Measurements from ENCODE around the gene LPCAT3.

The LPCAT3 gene

DNA sequence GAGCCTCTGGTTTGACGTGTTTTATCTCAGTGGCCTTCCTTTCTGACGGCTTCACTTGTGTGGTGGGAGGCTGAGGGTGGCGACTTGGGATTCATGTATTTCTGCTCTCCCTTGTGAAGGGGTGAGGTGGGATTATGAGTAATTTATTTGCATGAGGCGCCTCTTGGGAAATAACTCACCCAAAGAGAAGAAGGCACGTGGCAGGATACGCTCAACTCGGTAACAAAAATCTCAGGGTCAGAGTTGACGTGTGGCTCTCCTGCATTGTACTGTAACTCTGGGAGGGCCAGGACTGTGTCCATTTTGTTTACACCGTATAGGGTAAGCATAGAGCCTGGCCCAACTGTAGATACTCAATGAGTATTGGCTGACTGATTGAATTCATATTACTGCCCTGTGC, 27.6 kb upstream of the LPCAT3 start:
- Histone ChIP-seq H3K4me3 (replicated peaks; ENCODE audit: insufficient read depth, low read length) (no peak overlapping the region), H3K27me3 (ENCODE audit: insufficient read depth, poor library complexity, severe bottlenecking) (no peaks in the 10 kb centered on the region), H3K27ac (replicated peaks) (no peak overlapping the region)
- DNase-seq (ENCODE audit: low read depth in 1 of 2, low spot score in 1 of 2), result no peak
- TF ChIP-seq POLR2AphosphoS5 (IDR thresholded peaks at IDR 0.05; ENCODE audit: low read depth) (no peak), SPI1 (IDR thresholded peaks at IDR 0.05; ENCODE audit: borderline replicate concordance, low read depth) (no peak)
- TF ChIP-seq, protein P1, sequence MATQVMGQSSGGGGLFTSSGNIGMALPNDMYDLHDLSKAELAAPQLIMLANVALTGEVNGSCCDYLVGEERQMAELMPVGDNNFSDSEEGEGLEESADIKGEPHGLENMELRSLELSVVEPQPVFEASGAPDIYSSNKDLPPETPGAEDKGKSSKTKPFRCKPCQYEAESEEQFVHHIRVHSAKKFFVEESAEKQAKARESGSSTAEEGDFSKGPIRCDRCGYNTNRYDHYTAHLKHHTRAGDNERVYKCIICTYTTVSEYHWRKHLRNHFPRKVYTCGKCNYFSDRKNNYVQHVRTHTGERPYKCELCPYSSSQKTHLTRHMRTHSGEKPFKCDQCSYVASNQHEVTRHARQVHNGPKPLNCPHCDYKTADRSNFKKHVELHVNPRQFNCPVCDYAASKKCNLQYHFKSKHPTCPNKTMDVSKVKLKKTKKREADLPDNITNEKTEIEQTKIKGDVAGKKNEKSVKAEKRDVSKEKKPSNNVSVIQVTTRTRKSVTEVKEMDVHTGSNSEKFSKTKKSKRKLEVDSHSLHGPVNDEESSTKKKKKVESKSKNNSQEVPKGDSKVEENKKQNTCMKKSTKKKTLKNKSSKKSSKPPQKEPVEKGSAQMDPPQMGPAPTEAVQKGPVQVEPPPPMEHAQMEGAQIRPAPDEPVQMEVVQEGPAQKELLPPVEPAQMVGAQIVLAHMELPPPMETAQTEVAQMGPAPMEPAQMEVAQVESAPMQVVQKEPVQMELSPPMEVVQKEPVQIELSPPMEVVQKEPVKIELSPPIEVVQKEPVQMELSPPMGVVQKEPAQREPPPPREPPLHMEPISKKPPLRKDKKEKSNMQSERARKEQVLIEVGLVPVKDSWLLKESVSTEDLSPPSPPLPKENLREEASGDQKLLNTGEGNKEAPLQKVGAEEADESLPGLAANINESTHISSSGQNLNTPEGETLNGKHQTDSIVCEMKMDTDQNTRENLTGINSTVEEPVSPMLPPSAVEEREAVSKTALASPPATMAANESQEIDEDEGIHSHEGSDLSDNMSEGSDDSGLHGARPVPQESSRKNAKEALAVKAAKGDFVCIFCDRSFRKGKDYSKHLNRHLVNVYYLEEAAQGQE (IDR thresholded peaks at IDR 0.05; ENCODE audit: insufficient replicate concordance, low read depth), result no peak
- TF ChIP-seq, protein P2, sequence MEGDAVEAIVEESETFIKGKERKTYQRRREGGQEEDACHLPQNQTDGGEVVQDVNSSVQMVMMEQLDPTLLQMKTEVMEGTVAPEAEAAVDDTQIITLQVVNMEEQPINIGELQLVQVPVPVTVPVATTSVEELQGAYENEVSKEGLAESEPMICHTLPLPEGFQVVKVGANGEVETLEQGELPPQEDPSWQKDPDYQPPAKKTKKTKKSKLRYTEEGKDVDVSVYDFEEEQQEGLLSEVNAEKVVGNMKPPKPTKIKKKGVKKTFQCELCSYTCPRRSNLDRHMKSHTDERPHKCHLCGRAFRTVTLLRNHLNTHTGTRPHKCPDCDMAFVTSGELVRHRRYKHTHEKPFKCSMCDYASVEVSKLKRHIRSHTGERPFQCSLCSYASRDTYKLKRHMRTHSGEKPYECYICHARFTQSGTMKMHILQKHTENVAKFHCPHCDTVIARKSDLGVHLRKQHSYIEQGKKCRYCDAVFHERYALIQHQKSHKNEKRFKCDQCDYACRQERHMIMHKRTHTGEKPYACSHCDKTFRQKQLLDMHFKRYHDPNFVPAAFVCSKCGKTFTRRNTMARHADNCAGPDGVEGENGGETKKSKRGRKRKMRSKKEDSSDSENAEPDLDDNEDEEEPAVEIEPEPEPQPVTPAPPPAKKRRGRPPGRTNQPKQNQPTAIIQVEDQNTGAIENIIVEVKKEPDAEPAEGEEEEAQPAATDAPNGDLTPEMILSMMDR (IDR thresholded peaks at IDR 0.05; ENCODE audit: insufficient read depth, low read length), result no peak

DNA sequence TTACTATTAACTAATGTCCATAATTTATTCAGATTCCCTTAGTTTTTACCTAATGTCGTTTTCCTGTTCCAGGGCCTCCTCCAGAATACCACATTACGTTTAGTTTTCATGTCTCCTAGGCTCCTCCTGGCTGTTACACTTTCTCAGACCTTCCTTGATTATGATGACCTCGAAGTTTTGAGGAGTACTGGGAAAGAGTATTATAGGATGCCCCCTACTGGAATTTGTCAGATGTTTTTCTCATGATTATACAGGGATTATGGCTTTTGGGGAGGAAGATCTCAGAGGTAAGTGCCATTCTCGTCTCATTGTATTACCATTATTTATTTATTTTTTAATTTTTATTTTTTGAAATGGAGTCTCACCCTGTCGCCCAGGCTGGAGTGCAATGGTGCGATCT, 24.6 kb upstream of the LPCAT3 start:
- no peak overlapping the region for H3K27ac ChIP-seq (replicated peaks)
- H3K4me3 ChIP-seq (replicated peaks; ENCODE audit: insufficient read depth, low read length), result no peak overlapping the region
- DNase-seq (ENCODE audit: low read depth in 1 of 2, low spot score in 1 of 2), result peak in 1 of 2 experiments; percentile 13
- no peaks in the 10 kb centered on the region for H3K27me3 ChIP-seq (ENCODE audit: insufficient read depth, poor library complexity, severe bottlenecking)
- TF ChIP-seq, protein P1 (IDR thresholded peaks at IDR 0.05; ENCODE audit: insufficient replicate concordance, low read depth), result no peak
- TF ChIP-seq GABPA (IDR thresholded peaks at IDR 0.05; ENCODE audit: low read depth), result no peak
- no peak for TF ChIP-seq POLR2AphosphoS5 (IDR thresholded peaks at IDR 0.05; ENCODE audit: low read depth)
- TF ChIP-seq, protein P2 (IDR thresholded peaks at IDR 0.05; ENCODE audit: insufficient read depth, low read length), result no peak
- no peak for TF ChIP-seq SPI1 (IDR thresholded peaks at IDR 0.05; ENCODE audit: borderline replicate concordance, low read depth)

- no peak for TF ChIP-seq SPI1 (IDR thresholded peaks at IDR 0.05; ENCODE audit: borderline replicate concordance, low read depth)
- TF ChIP-seq, protein P1 (IDR thresholded peaks at IDR 0.05; ENCODE audit: insufficient replicate concordance, low read depth), result no peak
- TF ChIP-seq, protein P2 (IDR thresholded peaks at IDR 0.05; ENCODE audit: insufficient read depth, low read length), result no peak
- no peak for TF ChIP-seq POLR2AphosphoS5 (IDR thresholded peaks at IDR 0.05; ENCODE audit: low read depth)
- TF ChIP-seq GABPA (IDR thresholded peaks at IDR 0.05; ENCODE audit: low read depth), result no peak
- H3K27me3 ChIP-seq (ENCODE audit: insufficient read depth, poor library complexity, severe bottlenecking), result no peaks in the 10 kb centered on the region
- H3K4me3 ChIP-seq (replicated peaks; ENCODE audit: insufficient read depth, low read length), result no peak overlapping the region
- DNase-seq (ENCODE audit: low read depth in 1 of 2, low spot score in 1 of 2), result no peak
- H3K27ac ChIP-seq (replicated peaks), result no peak overlapping the region
Observed at GRCh38 chr12:7039403-7039802, 21.1 kb upstream of the LPCAT3 start.

Measured in HL-60 (cell line).